ENCODE measurements around the gene TMEM205. TPM values are rescaled to one million over a fixed set of nuclear protein-coding genes. Genes with fewer than 3 reads are reported as not detected.

TMEM205 gene
- total and polyA plus RNA-seq, 2 of the 8 experiments (the other 6 are each of a cell fraction or from before 2014, with no cell fraction given), result 73.5 to 423 TPM

- Histone ChIP-seq H3K56ac (replicated peaks; ENCODE audit: insufficient read length, low read depth, low read length) (no peak overlapping the region), H3K36me3 (ENCODE audit: control insufficient read depth in 2 of 4, insufficient read depth in 4 of 4, low read length in 3 of 4) (peaks cover 0 to 3% (median 0%) of the 10 kb centered on the region in 4 experiments; a peak in 1 of 8 replicates), H4K8ac (ENCODE audit: extremely low read depth, insufficient read depth, low read length) (no peak overlapping the region), H2BK120ac (replicated peaks; ENCODE audit: low read depth, low read length) (no peak overlapping the region), H3K4ac (replicated peaks; ENCODE audit: insufficient read length, low read depth, low read length) (no peak overlapping the region), H2BK12ac (ENCODE audit: low read depth, low read length) (no peak overlapping the region), H4K91ac (replicated peaks; ENCODE audit: insufficient read length, low read length) (no peak overlapping the region), H3K4me3 (ENCODE audit: extremely low read depth in 1 of 4, insufficient read depth in 2 of 4, low read depth in 3 of 4, low read length in 4 of 4) (no peak overlapping the region), H3K9me3 (ENCODE audit: insufficient read depth in 2 of 2, low read depth in 1 of 2, low read length in 1 of 2) (no peaks in the 10 kb centered on the region), H4K20me1 (replicated peaks in 1 of 2; ENCODE audit: control insufficient read depth in 1 of 2, insufficient read depth in 2 of 2, low read length in 2 of 2) (no peaks in the 10 kb centered on the region), H3K23me2 (ENCODE audit: low read depth, low read length) (peaks cover 10% of the 10 kb centered on the region; the same call in 1 of the 2 replicates), H3K14ac (ENCODE audit: insufficient read length) (no peak overlapping the region), H2BK20ac (ENCODE audit: low read length) (no peak overlapping the region), H3K23ac (ENCODE audit: insufficient read length) (no peak overlapping the region), H3K27ac (ENCODE audit: low read depth, low read length) (no peak overlapping the region), H3K18ac (ENCODE audit: extremely low read depth, low read length) (no peak overlapping the region), H2AK5ac (ENCODE audit: low read depth, low read length) (no peak overlapping the region), H3K4me1 (replicated peaks in 1 of 4; ENCODE audit: control insufficient read depth in 3 of 4, insufficient read depth in 4 of 4, low read length in 3 of 4) (peaks cover 0 to 7% (median 5%) of the 10 kb centered on the region in 4 experiments), H2BK5ac (ENCODE audit: low read depth, low read length) (no peak overlapping the region), H3K79me2 (ENCODE audit: control insufficient read depth in 1 of 2, insufficient read depth in 2 of 2, low read length in 2 of 2) (no peaks in the 10 kb centered on the region), H3K79me1 (ENCODE audit: low read depth, low read length) (no peaks in the 10 kb centered on the region), H2BK15ac (ENCODE audit: low read length) (no peak overlapping the region), H3K4me2 (ENCODE audit: insufficient read depth in 1 of 2, low read depth in 2 of 2, low read length in 2 of 2) (no peak overlapping the region), H2AFZ (ENCODE audit: low read length) (no peak overlapping the region), H4K5ac (ENCODE audit: insufficient read length, low read depth, low read length) (no peak overlapping the region), H3K27me3 (replicated peaks in 1 of 4; ENCODE audit: control insufficient read depth in 3 of 4, extremely low read depth in 1 of 4, insufficient read depth in 3 of 4, low read length in 3 of 4) (peaks cover 0 to 4% (median 2%) of the 10 kb centered on the region in 4 experiments; a peak in 3 of 7 replicates), H3K9ac (replicated peaks in 1 of 4; ENCODE audit: extremely low read depth in 1 of 4, low read depth in 3 of 4, low read length in 3 of 4) (no peak overlapping the region)
- TF ChIP-seq NANOG (IDR thresholded peaks at IDR 0.05; ENCODE audit: insufficient read depth, low read depth, low read length, poor library complexity, severe bottlenecking), result no peak
- no peak for TF ChIP-seq CREB1 (IDR thresholded peaks at IDR 0.05)
- no peak for TF ChIP-seq ZNF274 (IDR thresholded peaks at IDR 0.05; ENCODE audit: borderline replicate concordance, extremely low read depth, low read length)
- TF ChIP-seq NRF1 (IDR thresholded peaks at IDR 0.05; ENCODE audit: low read depth, low read length), result no peak
- no peak for TF ChIP-seq JUN (IDR thresholded peaks at IDR 0.05; ENCODE audit: low read depth, low read length)
- TF ChIP-seq RNF2 (IDR thresholded peaks at IDR 0.05; ENCODE audit: borderline replicate concordance, low read depth, low read length, missing control alignments, poor library complexity, severe bottlenecking), result no peak
- no peak for TF ChIP-seq JUND (IDR thresholded peaks at IDR 0.05; ENCODE audit: low read length)
- TF ChIP-seq SP4 (IDR thresholded peaks at IDR 0.05; ENCODE audit: low read length), result no peak
- TF ChIP-seq ATF3 (IDR thresholded peaks at IDR 0.05; ENCODE audit: insufficient read depth, low read depth, low read length), result no peak
- no peak for TF ChIP-seq CHD1 (IDR thresholded peaks at IDR 0.05; ENCODE audit: low read depth, low read length)
- no peak for TF ChIP-seq E2F6 (IDR thresholded peaks at IDR 0.05)
- no peak for TF ChIP-seq POLR2A (IDR thresholded peaks at IDR 0.05; ENCODE audit: control extremely low read depth in 1 of 2, low read depth in 2 of 2, low read length in 2 of 2)
- TF ChIP-seq CHD2 (IDR thresholded peaks at IDR 0.05; ENCODE audit: low read length), result no peak
- ChIA-PET POLR2A (ENCODE audit: partially characterized antibody) (interaction anchor here (1.0 to 1.8 kb wide), 4 partner anchors 9 to 17 kb away, joined by 3 to 7 read pairs (median 4); partner anchors contain the start of gene SWSAP1), CTCF (ENCODE audit: partially characterized antibody) (interaction anchor here (1.0 to 1.2 kb wide), 3 partner anchors 11 to 17 kb away, joined by 3 to 5 read pairs (median 4); partner anchors contain the start of gene SWSAP1)
- DNase-seq (ENCODE audit: low read depth in 1 of 2, low spot score in 2 of 2), result no peak
- FAIRE-seq, result no peak
- WGBS, 2 experiments (ENCODE audit: extremely low coverage in 1 of 2, insufficient coverage in 1 of 2, insufficient read length in 1 of 2, insufficient replicate concordance in 2 of 2, low coverage in 1 of 2, low lambda C conversion rate in 2 of 2, missing lambda C conversion rate in 1 of 2), result 88% methylated on average over 9 of the region's 10 CpGs; no CpG with 5 or more reads in 1 of the 2 experiments
Observed at GRCh38 chr19:11363881-11364280, 17.8 kb upstream of the TMEM205 start.
